GM18498 (cell line): Measurements from ENCODE around the gene KLK2.

Source experiments
- ATAC-seq: cut with Tn5 transposase; IDR thresholded peaks from one replicate; pipeline ENCODE4 v1.9.1; 2021; ENCODE audit warnings: mild to moderate bottlenecking, moderate library complexity; ENCODE audit not compliant: unreplicated experiment

Gene KLK2

DNA sequence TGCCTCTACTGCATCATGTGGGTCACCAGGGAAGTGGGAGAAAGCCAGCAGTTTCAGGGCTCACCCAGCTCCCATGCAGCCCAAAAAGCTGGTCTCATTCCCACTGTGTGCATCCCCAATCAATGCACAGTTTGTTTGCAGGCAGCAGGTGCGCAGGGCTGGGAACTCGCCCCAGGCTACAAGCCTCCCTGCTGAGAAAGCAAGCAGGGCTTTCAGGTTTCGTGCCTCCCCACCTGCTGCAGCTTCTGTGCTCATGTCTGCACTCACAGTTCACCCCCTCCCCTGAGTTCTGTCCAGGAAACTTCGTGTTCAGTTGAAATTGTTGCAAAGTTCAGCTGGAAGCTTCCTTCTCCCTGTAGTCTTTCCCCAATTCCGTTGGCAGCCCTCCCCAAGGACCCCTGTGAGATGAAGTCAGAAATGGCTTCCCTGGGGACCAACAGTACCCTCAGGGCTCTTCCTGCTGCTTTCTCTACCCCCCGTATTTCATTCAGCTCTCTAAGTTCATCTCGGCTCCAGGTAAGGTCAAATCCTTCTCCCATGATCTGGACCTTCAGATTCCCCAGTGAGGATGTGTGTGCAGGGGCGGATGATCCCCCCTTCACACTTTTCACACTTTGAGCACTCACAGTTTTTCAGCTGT lies 28.8 kb upstream of the KLK2 start:
- ATAC-seq, result no peak

DNA sequence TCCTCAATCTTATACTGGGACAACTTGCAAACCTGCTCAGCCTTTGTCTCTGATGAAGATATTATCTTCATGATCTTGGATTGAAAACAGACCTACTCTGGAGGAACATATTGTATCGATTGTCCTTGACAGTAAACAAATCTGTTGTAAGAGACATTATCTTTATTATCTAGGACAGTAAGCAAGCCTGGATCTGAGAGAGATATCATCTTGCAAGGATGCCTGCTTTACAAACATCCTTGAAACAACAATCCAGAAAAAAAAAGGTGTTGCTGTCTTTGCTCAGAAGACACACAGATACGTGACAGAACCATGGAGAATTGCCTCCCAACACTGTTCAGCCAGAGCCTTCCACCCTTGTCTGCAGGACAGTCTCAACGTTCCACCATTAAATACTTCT lies 22.5 kb upstream of the KLK2 start:
- ATAC-seq, result no peak

DNA sequence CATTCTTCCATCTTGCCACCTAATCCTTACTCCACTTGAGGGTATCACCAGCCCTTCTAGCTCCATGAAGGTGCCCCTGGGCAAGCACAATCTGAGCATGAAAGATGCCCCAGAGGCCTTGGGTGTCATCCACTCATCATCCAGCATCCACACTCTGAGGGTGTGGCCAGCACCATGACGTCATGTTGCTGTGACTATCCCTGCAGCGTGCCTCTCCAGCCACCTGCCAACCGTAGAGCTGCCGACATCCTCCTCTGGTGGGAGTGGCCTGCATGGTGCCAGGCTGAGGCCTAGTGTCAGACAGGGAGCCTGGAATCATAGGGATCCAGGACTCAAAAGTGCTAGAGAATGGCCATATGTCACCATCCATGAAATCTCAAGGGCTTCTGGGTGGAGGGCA lies 21.6 kb upstream of the KLK2 start:
- no peak for ATAC-seq

DNA sequence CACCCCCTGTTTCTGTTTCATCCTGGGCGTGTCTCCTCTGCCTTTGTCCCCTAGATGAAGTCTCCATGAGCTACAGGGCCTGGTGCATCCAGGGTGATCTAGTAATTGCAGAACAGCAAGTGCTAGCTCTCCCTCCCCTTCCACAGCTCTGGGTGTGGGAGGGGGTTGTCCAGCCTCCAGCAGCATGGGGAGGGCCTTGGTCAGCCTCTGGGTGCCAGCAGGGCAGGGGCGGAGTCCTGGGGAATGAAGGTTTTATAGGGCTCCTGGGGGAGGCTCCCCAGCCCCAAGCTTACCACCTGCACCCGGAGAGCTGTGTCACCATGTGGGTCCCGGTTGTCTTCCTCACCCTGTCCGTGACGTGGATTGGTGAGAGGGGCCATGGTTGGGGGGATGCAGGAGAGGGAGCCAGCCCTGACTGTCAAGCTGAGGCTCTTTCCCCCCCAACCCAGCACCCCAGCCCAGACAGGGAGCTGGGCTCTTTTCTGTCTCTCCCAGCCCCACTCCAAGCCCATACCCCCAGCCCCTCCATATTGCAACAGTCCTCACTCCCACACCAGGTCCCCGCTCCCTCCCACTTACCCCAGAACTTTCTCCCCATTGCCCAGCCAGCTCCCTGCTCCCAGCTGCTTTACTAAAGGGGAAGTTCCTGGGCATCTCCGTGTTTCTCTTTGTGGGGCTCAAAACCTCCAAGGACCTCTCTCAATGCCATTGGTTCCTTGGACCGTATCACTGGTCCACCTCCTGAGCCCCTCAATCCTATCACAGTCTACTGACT lies 18.4 kb upstream of the KLK2 start, which contains the start of gene KLK3:
TSS of gene KLK3 (plus strand) at position 280 of the 775 bp plus-strand sequence. CDS start at position 321, 41 bp downstream.
- ATAC-seq, result no peak

DNA sequence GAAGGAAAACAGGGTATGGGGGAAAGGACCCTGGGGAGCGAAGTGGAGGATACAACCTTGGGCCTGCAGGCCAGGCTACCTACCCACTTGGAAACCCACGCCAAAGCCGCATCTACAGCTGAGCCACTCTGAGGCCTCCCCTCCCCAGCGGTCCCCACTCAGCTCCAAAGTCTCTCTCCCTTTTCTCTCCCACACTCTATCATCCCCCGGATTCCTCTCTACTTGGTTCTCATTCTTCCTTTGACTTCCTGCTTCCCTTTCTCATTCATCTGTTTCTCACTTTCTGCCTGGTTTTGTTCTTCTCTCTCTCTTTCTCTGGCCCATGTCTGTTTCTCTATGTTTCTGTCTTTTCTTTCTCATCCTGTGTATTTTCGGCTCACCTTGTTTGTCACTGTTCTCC lies 15.9 kb upstream of the KLK2 start:
- ATAC-seq, result no peak

DNA sequence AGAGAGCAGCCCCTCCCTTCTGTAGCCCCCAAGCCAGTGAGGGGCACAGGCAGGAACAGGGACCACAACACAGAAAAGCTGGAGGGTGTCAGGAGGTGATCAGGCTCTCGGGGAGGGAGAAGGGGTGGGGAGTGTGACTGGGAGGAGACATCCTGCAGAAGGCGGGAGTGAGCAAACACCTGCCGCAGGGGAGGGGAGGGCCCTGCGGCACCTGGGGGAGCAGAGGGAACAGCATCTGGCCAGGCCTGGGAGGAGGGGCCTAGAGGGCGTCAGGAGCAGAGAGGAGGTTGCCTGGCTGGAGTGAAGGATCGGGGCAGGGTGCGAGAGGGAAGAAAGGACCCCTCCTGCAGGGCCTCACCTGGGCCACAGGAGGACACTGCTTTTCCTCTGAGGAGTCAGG lies 14.4 kb upstream of the KLK2 start:
- no peak for ATAC-seq

DNA sequence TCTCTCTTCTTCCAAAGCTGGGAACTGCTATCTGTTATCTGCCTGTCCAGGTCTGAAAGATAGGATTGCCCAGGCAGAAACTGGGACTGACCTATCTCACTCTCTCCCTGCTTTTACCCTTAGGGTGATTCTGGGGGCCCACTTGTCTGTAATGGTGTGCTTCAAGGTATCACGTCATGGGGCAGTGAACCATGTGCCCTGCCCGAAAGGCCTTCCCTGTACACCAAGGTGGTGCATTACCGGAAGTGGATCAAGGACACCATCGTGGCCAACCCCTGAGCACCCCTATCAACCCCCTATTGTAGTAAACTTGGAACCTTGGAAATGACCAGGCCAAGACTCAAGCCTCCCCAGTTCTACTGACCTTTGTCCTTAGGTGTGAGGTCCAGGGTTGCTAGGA lies 13.4 kb upstream of the KLK2 start:
- ATAC-seq, result no peak

DNA sequence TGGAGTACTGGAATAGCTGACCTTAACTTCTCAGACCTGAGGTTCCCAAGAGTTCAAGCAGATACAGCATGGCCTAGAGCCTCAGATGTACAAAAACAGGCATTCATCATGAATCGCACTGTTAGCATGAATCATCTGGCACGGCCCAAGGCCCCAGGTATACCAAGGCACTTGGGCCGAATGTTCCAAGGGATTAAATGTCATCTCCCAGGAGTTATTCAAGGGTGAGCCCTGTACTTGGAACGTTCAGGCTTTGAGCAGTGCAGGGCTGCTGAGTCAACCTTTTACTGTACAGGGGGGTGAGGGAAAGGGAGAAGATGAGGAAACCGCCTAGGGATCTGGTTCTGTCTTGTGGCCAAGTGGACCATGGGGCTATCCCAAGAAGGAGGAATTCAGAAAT lies 12.2 kb upstream of the KLK2 start:
- ATAC-seq, result no peak

DNA sequence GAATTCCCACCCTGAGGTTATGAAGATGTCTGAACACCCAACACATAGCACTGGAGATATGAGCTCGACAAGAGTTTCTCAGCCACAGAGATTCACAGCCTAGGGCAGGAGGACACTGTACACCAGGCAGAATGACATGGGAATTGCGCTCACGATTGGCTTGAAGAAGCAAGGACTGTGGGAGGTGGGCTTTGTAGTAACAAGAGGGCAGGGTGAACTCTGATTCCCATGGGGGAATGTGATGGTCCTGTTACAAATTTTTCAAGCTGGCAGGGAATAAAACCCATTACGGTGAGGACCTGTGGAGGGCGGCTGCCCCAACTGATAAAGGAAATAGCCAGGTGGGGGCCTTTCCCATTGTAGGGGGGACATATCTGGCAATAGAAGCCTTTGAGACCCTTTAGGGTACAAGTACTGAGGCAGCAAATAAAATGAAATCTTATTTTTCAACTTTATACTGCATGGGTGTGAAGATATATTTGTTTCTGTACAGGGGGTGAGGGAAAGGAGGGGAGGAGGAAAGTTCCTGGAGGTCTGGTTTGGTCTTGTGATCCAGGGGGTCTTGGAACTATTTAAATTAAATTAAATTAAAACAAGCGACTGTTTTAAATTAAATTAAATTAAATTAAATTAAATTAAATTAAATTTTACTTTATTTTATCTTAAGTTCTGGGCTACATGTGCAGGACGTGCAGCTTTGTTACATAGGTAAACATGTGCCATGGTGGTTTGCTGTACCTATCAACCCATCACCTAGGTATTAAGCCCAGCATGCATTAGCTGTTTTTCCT lies 11.5 kb upstream of the KLK2 start:
- no peak for ATAC-seq

DNA sequence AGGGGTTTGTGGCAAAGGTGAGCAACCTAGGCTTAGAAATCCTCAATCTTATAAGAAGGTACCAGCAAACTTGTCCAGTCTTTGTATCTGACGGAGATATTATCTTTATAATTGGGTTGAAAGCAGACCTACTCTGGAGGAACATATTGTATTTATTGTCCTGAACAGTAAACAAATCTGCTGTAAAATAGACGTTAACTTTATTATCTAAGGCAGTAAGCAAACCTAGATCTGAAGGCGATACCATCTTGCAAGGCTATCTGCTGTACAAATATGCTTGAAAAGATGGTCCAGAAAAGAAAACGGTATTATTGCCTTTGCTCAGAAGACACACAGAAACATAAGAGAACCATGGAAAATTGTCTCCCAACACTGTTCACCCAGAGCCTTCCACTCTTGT lies 3.8 kb upstream of the KLK2 start:
- ATAC-seq, result no peak

DNA sequence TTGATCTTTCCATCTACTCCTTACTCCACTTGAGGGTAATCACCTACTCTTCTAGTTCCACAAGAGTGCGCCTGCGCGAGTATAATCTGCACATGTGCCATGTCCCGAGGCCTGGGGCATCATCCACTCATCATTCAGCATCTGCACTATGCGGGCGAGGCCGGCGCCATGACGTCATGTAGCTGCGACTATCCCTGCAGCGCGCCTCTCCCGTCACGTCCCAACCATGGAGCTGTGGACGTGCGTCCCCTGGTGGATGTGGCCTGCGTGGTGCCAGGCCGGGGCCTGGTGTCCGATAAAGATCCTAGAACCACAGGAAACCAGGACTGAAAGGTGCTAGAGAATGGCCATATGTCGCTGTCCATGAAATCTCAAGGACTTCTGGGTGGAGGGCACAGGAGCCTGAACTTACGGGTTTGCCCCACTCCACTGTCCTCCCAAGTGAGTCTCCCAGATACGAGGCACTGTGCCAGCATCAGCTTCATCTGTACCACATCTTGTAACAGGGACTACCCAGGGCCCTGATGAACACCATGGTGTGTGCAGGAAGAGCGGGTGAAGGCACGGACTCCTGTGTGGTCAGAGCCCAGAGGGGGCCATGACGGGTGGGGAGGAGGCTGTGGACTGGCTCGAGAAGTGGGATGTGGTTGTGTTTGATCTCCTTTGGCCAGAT lies 2.7 kb upstream of the KLK2 start:
- ATAC-seq, result no peak

DNA sequence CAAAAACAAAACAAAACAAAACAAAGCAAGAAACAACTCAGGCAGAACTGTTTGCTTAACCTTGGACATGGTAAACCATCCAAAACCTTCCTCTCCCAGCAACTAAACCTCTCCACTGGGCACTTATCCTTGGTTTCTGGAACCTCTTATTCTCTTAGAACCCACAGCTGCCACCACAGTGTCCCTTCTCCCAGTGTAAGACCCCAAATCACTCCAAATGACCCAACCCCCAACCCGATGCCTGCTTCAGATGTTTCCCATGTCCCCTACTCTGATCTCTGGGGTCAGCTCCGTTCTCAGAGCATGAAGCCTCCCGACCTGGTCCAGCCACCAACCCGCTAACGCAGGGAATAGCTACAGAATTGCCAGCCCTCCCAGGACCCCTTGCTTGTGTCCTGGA lies 972 bp downstream of the KLK2 start:
- ATAC-seq, result no peak

DNA sequence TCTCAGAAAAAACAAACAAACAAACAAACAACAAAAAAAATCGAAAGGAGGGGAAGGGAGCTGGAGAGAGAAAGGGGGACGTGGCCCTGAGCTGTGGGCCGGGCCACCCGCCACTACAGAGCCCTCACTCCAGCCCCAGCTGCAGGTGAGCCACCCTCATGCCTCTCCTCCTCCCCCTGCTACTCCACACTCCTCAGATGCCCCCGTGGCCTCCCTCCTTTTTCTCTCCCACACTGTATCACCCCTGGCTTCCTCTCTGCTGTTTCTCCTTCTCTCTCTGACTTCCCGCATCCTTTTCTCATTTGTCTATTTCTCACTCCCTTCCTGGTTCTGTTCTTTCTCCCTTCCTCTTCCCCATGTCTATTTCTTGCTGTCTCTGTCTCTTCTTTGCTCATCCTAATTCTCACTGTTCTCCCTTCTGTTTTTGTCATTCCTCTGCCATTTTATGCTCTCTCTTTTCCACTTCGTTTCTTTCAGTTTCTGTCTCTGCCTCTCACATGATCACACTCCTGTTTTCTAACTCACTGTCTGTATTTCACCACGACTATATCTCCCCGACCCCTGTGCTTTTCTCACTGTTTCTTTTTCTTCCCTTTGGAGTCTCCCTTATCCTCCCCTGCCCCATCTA lies 2.7 kb downstream of the KLK2 start:
- no peak for ATAC-seq

DNA sequence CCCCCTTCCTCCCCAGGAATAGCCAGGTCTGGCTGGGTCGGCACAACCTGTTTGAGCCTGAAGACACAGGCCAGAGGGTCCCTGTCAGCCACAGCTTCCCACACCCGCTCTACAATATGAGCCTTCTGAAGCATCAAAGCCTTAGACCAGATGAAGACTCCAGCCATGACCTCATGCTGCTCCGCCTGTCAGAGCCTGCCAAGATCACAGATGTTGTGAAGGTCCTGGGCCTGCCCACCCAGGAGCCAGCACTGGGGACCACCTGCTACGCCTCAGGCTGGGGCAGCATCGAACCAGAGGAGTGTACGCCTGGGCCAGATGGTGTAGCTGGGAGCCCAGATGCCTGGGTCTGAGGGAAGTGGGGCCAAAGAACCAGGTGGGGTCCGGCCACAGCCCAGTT lies 3.2 kb downstream of the KLK2 start:
- no peak for ATAC-seq

DNA sequence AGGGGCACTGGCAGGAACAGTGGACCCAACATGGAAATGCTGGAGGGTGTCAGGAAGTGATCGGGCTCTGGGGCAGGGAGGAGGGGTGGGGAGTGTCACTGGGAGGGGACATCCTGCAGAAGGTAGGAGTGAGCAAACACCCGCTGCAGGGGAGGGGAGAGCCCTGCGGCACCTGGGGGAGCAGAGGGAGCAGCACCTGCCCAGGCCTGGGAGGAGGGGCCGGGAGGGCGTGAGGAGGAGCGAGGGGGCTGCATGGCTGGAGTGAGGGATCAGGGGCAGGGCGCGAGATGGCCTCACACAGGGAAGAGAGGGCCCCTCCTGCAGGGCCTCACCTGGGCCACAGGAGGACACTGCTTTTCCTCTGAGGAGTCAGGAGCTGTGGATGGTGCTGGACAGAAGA lies 4.1 kb downstream of the KLK2 start:
- ATAC-seq, result no peak

DNA sequence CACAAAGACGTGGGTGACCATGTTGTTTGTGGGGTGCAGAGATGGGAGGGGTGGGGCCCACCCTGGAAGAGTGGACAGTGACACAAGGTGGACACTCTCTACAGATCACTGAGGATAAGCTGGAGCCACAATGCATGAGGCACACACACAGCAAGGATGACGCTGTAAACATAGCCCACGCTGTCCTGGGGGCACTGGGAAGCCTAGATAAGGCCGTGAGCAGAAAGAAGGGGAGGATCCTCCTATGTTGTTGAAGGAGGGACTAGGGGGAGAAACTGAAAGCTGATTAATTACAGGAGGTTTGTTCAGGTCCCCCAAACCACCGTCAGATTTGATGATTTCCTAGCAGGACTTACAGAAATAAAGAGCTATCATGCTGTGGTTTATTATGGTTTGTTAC lies 5.6 kb downstream of the KLK2 start:
- no peak for ATAC-seq

DNA sequence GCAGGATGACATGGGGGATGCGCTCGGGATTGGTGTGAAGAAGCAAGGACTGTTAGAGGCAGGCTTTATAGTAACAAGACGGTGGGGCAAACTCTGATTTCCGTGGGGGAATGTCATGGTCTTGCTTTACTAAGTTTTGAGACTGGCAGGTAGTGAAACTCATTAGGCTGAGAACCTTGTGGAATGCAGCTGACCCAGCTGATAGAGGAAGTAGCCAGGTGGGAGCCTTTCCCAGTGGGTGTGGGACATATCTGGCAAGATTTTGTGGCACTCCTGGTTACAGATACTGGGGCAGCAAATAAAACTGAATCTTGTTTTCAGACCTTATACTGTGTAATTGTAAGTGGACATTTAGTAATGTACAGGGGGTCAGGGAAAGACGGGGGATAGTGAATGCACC lies 7.0 kb downstream of the KLK2 start:
- ATAC-seq, result no peak

DNA sequence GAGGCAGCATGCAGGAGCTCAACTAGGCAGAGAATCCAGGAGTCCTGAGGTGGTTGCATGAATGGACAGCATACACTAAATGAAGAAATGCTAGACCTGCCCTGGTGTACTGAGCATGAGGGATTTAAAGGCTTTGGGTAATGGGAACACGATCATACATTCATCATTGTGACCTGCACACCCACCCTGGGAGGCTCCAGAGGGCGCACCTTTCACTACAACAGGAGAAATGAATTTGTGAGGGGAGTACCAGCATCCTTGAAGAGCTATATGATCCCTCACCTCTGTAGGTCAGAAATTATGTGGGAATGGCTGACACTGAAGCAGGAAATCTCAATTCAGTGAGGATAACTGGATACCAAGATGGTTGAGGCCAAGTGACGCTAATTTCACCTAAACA lies 8.9 kb downstream of the KLK2 start:
- no peak for ATAC-seq

DNA sequence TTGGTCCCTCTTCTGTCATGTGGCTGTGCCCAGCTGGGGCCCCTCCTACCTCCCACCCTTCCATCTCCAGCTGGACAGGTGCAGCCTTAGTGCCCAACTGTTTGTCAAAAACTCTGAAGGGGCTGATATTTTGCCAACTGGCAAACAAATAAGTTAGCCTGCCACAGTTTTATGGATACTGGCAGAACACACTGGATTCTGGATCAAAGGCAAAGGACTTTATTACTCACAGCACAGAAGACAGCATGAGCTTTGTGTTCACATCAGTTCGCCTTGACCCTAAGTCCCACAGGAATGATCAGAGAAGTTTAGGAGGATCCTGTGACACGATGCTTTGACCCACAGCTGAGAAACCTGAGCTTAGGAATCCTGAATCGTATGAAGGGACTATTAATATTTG lies 16.4 kb downstream of the KLK2 start:
- ATAC-seq, result no peak

DNA sequence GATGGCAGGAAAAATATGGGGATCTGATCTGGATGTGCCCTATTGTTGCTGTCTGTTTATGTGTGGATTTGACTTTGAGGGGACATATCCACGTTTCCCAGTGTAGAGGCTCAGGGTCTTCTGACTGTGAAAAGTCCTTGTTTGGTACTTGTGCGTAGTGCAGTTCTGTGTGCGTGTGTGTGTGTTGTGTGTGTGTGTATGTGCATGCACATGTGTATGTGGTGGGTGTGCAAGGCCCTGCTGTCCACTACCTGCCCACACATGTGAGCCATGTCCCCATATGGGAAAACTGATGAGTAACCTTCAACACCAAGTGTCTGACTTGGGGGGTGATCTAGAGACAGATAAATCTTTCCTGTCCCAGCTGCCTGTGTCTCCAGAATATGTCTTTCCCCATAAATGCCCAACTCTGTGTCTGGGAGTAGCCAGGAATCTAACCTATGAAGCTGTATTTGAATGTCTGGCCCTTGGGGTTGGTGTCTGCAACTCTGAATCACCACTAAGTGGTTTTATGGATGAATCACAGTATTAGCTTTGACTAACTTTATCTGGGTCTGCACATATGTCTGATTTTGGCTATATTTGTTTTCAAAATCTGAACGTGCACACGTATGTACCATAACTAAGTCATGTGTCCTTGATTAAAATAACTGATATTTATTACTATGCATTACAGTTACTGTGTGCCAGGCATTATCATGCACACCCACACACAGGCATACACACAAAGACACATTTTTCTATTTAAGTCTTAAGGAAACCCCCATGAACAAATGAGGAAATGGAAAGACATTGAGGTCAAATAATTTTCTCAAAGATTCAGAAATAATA lies 17.4 kb downstream of the KLK2 start:
- no peak for ATAC-seq
